Epithelial cell of proximal tubule (primary cell): ENCODE measurements around the gene PRKN. TPM values are rescaled to one million over a fixed set of nuclear protein-coding genes. Genes with fewer than 3 reads are reported as not detected.

Experiments
- DNase-seq: peaks from one replicate; pipeline ENCODE4 v3.0.0-alpha.2; 2011; ENCODE audit warnings: low read depth
- H3K4me3 ChIP-seq: 2 replicates; pipeline ENCODE4 v1.5.1; 2011; ENCODE audit warnings: low read depth, mild to moderate bottlenecking, low read length
- total RNA-seq: library from RNA; depleted of rRNA; stranded (reverse); fragments of >200 nt; gene quantifications from 2 replicates; pipeline ENCODE4 v1.2.3, GENCODE V29; 2015
- TF ChIP-seq, protein P1 (sequence below): conservative IDR thresholded peaks from 2 replicates; pipeline ENCODE4 v1.5.1; 2012; ENCODE audit warnings: low read depth, mild to moderate bottlenecking, low read length

The PRKN gene
- total RNA-seq, 1 donor from 2014 or later, result 0.58 TPM

- no peak overlapping the region for H3K4me3 ChIP-seq
- DNase-seq, result no peak
- TF ChIP-seq, protein P1, sequence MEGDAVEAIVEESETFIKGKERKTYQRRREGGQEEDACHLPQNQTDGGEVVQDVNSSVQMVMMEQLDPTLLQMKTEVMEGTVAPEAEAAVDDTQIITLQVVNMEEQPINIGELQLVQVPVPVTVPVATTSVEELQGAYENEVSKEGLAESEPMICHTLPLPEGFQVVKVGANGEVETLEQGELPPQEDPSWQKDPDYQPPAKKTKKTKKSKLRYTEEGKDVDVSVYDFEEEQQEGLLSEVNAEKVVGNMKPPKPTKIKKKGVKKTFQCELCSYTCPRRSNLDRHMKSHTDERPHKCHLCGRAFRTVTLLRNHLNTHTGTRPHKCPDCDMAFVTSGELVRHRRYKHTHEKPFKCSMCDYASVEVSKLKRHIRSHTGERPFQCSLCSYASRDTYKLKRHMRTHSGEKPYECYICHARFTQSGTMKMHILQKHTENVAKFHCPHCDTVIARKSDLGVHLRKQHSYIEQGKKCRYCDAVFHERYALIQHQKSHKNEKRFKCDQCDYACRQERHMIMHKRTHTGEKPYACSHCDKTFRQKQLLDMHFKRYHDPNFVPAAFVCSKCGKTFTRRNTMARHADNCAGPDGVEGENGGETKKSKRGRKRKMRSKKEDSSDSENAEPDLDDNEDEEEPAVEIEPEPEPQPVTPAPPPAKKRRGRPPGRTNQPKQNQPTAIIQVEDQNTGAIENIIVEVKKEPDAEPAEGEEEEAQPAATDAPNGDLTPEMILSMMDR, result no peak
Observed at GRCh38 chr6:162706232-162706631, 21.3 kb downstream of the PRKN start.

- H3K4me3 ChIP-seq, result no peak overlapping the region
- no peak for DNase-seq
- TF ChIP-seq, protein P1, result no peak
Observed at GRCh38 chr6:162705736-162706135, 21.8 kb downstream of the PRKN start.

DNA sequence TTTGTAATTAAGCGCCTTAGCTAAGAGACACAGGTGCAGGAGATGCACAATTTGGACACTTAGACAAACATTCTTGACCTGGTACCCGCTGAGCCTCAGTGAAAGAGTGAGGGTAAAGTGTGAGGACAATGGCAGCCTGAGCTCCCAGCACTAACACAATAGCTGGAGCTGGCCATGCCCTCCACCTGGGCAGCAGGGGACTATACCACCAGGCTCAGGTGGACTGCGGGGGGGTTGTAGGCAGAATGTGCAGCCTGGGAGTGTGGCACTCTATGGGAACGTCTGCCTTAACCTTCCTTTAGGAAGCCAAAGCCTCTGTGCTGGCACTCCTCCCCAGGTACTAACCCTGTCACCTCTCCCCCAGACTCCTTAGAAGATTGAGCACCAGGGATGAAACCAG, 23.6 kb downstream of the PRKN start:
- TF ChIP-seq, protein P1, result no peak
- no peak for DNase-seq

GRCh38 chr6:162702446-162702845, 25.1 kb downstream of the PRKN start:
- H3K4me3 ChIP-seq, result no peak overlapping the region
- no peak for DNase-seq
- TF ChIP-seq, protein P1, result no peak

More for the DNA sequence above, 23.6 kb downstream of the PRKN start:
- H3K4me3 ChIP-seq, result no peak overlapping the region

GRCh38 chr6:162701551-162701950, 26.0 kb downstream of the PRKN start:
- DNase-seq, result no peak
- H3K4me3 ChIP-seq, result no peak overlapping the region
- TF ChIP-seq, protein P1, result no peak

DNA sequence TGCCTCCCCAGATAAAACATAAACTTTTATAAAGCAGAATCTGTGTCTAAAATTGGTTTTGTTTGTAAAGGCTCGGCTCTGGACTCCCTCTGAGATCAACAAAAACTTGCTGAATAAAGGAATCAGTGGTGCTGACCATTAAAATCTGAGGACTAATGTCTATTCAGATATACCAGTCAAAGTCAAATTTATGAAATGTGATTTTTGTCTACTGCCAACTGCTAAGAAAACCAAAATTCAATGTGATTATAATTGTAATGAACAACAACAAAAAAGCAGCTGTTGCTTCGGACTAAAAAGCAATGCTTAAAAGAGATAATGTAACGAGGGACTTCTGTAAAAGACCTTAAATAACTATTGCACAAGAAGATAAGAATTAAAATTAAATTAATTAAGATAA, 26.6 kb downstream of the PRKN start:
- no peak for DNase-seq
- H3K4me3 ChIP-seq, result no peak overlapping the region
- TF ChIP-seq, protein P1, result no peak

DNA sequence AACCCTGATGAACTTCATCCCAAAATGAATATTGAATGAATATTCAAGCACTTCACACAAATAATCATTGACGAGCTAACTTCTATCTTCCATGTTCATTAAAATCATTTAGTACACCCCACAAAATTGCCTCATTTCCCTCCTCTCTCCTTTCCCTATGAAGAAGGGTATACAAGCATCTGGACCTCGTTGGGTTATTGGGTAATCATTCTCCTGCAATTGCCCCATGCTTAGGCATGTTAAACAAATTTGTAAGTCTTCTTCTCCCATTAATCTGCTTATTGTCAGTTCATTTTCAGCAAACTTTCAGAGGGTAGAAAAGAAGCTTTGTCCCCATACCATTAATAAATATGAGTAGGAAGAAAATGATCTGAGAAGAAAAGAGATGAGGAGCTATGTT, 27.6 kb downstream of the PRKN start:
- DNase-seq, result no peak
- no peak overlapping the region for H3K4me3 ChIP-seq
- TF ChIP-seq, protein P1, result no peak
